ENCODE measurements around the gene MED6. TPM values are rescaled to one million over a fixed set of nuclear protein-coding genes. Genes with fewer than 3 reads are reported as not detected.

The MED6 gene, protein sequence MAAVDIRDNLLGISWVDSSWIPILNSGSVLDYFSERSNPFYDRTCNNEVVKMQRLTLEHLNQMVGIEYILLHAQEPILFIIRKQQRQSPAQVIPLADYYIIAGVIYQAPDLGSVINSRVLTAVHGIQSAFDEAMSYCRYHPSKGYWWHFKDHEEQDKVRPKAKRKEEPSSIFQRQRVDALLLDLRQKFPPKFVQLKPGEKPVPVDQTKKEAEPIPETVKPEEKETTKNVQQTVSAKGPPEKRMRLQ
- total RNA-seq: 10 to 100 TPM; 10.4 to 15.8 (median 12.6) TPM
- 10 to 100 TPM in 1 of 2 donors, 1 to 10 TPM in 1; 6.4 to 13.8 TPM for polyA plus RNA-seq

DNA sequence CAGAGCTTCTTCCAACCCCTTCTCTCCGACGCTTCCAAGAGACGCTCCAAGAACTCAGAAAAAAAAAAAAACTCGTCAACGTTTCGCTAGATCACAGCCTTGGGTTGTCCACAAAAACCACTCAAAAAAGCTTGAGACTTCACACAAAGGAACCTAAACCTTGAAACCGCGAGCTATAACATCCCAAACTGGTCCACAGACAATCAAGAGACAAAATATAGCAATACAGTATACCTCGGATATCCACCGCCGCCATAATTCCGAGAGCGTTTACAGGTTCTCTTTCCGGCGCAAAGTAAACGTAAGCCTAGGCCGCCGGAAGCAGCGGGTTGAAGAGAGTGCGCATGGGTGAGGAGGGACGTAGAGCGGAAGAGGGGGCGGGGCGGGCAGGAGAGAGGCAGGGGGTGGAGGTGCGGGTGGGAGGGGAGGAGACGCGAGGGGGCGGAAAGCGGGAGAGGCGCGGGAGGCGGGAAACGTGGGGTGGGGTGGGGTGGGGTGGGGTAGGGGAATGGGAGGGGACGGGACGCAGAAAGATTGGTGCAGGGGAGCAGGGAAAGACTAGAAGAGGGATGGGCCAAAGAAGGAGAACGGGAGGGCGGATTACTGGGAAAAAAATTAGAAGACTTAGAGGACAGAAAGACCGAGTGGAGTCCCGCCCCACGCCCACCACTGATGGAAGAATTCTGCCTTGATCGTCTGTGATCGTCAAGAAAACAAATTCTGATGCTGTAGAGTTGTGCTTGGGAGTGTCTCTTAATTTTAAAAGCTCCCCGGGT, at the start of gene MED6:
MED6 (minus strand) TSS at position 274 of the 776 bp plus-strand sequence; CDS start at position 256, 18 bp downstream.
- Histone ChIP-seq H3K9me3 (no peaks in the 10 kb centered on the region), H3K4me1 (peaks cover 8 to 13% (median 9%) of the 10 kb centered on the region in 3 donors), H3K36me3 (no peaks in the 10 kb centered on the region), H3K4me3 (peak within 1 kb of the TSS; percentile 36 to 91 (median 82)), H3K27me3 (no peaks in the 10 kb centered on the region), H3K27ac (peak within 1 kb of the TSS in 3 of 4 donors; percentile 44 to 67 (median 58))
- TF ChIP-seq, protein P1, sequence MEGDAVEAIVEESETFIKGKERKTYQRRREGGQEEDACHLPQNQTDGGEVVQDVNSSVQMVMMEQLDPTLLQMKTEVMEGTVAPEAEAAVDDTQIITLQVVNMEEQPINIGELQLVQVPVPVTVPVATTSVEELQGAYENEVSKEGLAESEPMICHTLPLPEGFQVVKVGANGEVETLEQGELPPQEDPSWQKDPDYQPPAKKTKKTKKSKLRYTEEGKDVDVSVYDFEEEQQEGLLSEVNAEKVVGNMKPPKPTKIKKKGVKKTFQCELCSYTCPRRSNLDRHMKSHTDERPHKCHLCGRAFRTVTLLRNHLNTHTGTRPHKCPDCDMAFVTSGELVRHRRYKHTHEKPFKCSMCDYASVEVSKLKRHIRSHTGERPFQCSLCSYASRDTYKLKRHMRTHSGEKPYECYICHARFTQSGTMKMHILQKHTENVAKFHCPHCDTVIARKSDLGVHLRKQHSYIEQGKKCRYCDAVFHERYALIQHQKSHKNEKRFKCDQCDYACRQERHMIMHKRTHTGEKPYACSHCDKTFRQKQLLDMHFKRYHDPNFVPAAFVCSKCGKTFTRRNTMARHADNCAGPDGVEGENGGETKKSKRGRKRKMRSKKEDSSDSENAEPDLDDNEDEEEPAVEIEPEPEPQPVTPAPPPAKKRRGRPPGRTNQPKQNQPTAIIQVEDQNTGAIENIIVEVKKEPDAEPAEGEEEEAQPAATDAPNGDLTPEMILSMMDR (IDR thresholded peaks at IDR 0.05): no peak
- DNase-seq (peak; percentile 90 to 95 (median 92)), ATAC-seq (peak; percentile 99 to 100 (median 100)), FAIRE-seq (no peak)
- 1 to 2% methylated on average over 35 to 43 of the region's 43 CpGs for WGBS, 2 donors
- intact Hi-C loops (cut with DNase I): no loop called here

DNA sequence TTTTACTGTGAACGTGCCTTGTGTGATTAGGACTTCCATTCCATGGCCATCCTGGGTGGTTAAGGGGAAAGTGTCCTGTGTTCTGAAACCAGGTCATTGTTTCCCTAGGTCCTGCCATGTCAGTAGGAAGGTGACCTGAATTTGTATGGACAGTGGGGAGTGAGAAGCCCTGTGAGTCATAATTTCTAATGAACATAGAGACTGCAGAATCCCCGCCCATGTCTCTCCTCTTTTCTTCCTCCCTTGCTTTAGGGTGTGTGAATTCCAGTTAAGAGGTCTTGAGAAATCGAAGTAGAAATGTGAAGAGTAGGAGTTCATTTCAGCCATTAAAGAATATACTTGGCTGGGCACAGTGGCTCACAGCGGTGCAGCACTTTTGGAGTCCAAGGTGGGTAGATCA, 49.3 kb upstream of the MED6 start:
- Histone ChIP-seq H3K4me3 (no peak overlapping the region), H3K4me1 (no peaks in the 10 kb centered on the region), H3K9me3 (no peaks in the 10 kb centered on the region), H3K27ac (no peak overlapping the region), H3K36me3 (no peaks in the 10 kb centered on the region), H3K27me3 (no peaks in the 10 kb centered on the region)
- intact Hi-C loops (cut with DNase I): no loop called here
- 79 to 89% methylated on average over 4 of the region's 4 CpGs for WGBS, 2 donors
- ATAC-seq (no peak), FAIRE-seq (no peak), DNase-seq (no peak)
- TF ChIP-seq, protein P1 (IDR thresholded peaks at IDR 0.05): no peak

DNA sequence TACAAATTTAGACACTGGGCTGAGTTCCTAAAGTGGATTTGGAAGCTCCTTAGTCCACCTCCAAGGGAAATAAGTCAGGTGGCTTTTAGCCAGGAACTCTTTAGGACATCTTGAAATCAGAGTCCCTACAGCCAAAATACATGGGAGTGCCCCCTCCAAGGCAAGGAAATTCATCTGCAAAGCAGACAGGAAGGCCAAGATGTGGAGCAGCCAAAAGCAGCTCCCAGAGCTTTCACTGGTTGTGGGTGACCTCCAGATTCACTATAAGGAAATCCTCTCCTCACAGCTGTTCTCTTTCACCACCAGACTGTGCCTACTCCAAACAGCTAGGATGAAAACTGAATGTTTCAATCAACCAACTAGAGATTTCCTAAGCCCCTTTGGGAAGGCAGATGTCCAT, 47.9 kb upstream of the MED6 start:
- H3K4me3 ChIP-seq: no peak overlapping the region
- H3K27ac ChIP-seq: no peak overlapping the region
- ATAC-seq: no peak
- intact Hi-C loops (cut with DNase I): no loop called here
- no peaks in the 10 kb centered on the region for H3K4me1 ChIP-seq
- no peaks in the 10 kb centered on the region for H3K9me3 ChIP-seq
- no peak for FAIRE-seq
- no peaks in the 10 kb centered on the region for H3K27me3 ChIP-seq
- H3K36me3 ChIP-seq: no peaks in the 10 kb centered on the region
- TF ChIP-seq, protein P1 (IDR thresholded peaks at IDR 0.05): no peak
- DNase-seq: no peak

DNA sequence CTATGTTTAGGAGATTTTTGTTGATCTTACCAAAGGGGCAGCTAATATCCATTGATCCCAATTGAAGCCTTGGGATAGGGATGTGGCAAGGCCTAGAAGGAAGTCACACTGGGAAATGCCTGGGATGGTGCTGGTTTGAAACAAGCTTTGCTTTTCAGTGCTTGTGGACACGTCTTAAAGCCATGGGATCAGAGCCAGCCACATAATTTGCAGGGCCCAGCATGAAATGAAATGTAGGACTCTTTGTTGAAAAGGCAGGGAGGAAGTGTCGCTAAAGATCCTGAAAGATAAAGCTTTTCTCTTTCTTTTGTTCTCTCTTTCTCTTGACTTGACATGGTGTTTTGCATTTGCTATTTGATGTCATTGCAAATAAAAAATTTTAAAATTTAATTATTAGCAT, 46.2 kb upstream of the MED6 start:
- DNase-seq: no peak
- no peaks in the 10 kb centered on the region for H3K36me3 ChIP-seq
- no peaks in the 10 kb centered on the region for H3K27me3 ChIP-seq
- intact Hi-C loops (cut with DNase I): no loop called here
- WGBS, 2 donors: 74 to 87% methylated on average over 2 of the region's 2 CpGs
- H3K27ac ChIP-seq: no peak overlapping the region
- no peaks in the 10 kb centered on the region for H3K4me1 ChIP-seq
- TF ChIP-seq, protein P1 (IDR thresholded peaks at IDR 0.05): no peak
- H3K4me3 ChIP-seq: no peak overlapping the region
- no peak for ATAC-seq
- H3K9me3 ChIP-seq: no peaks in the 10 kb centered on the region
- no peak for FAIRE-seq

DNA sequence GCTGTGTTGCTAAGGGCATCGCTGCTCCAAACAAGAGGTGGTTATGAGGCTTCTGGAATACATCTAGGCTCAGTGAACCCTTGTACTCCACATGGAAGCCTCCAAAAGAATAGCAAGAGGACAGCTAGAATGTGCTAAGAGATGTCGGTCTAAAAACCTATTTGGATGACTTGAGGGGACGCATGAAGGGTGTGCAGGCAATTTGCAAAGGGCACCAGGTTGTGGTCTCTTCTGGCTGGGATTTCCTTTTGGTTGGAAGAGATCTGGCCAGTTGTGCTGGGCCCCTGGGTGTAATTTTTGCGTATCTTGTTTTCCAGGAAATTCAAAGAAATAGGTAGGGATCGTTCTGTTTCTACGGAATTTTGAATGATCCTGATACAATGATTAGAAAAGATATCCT, 45.4 kb upstream of the MED6 start:
- intact Hi-C loops (cut with DNase I): no loop called here
- no peak overlapping the region for H3K4me3 ChIP-seq

More for the DNA sequence above, 45.4 kb upstream of the MED6 start:
- Histone ChIP-seq H3K27me3 (no peaks in the 10 kb centered on the region), H3K4me1 (no peaks in the 10 kb centered on the region), H3K27ac (no peak overlapping the region), H3K36me3 (no peaks in the 10 kb centered on the region), H3K9me3 (no peaks in the 10 kb centered on the region)
- FAIRE-seq (no peak), ATAC-seq (no peak), DNase-seq (no peak)
- TF ChIP-seq, protein P1 (IDR thresholded peaks at IDR 0.05): no peak
- 87 to 90% methylated on average over 6 of the region's 6 CpGs for WGBS, 2 donors

All from pancreas (tissue), 10 donors.